ENCODE measurements around the gene CCDC88B.

CCDC88B gene, protein sequence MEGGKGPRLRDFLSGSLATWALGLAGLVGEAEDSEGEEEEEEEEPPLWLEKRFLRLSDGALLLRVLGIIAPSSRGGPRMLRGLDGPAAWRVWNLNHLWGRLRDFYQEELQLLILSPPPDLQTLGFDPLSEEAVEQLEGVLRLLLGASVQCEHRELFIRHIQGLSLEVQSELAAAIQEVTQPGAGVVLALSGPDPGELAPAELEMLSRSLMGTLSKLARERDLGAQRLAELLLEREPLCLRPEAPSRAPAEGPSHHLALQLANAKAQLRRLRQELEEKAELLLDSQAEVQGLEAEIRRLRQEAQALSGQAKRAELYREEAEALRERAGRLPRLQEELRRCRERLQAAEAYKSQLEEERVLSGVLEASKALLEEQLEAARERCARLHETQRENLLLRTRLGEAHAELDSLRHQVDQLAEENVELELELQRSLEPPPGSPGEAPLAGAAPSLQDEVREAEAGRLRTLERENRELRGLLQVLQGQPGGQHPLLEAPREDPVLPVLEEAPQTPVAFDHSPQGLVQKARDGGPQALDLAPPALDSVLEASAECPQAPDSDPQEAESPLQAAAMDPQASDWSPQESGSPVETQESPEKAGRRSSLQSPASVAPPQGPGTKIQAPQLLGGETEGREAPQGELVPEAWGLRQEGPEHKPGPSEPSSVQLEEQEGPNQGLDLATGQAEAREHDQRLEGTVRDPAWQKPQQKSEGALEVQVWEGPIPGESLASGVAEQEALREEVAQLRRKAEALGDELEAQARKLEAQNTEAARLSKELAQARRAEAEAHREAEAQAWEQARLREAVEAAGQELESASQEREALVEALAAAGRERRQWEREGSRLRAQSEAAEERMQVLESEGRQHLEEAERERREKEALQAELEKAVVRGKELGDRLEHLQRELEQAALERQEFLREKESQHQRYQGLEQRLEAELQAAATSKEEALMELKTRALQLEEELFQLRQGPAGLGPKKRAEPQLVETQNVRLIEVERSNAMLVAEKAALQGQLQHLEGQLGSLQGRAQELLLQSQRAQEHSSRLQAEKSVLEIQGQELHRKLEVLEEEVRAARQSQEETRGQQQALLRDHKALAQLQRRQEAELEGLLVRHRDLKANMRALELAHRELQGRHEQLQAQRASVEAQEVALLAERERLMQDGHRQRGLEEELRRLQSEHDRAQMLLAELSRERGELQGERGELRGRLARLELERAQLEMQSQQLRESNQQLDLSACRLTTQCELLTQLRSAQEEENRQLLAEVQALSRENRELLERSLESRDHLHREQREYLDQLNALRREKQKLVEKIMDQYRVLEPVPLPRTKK (N-terminal part only)

DNA sequence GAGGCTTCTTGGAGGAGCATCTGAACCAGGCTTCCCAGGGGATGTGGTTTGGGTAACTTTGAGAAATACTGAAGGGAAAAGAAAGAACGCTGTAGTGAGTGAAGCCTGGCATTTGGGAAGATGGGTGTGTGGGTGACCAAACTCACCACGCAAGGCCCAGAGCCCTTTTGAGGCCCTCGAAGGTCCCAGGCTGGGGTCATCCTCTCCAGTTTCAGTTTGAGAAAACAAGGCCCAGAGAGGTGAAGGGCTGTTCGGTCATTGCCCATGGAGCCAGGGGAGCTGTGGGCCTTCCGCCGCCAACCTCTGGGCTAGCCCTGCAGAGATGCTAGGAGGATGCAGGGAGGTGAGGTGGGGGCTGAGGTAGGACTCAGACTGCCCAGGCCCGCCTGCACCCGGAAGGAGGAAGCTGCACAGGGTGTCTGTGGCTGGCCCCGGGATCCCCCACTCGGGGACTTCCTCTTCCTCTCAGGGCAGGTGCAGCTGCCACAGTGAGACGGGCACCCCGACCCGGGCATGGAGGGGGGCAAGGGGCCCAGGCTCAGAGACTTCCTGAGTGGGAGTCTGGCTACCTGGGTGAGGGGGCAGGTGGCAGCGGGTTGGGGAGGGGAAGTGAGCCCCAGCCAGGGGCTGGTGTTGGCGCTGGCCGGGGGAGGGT, at the start of gene CCDC88B:
Gene CCDC88B (plus strand): TSS at position 451 of the 655 bp plus-strand sequence. CDS start 63 bp downstream, at position 514.
- Histone ChIP-seq H3K9me3 (ENCODE audit: insufficient read depth, low read length) (no peaks in the 10 kb centered on the region), H3K36me3 (ENCODE audit: insufficient read depth, insufficient read length, low read length) (no peaks in the 10 kb centered on the region), H3K27me3 (ENCODE audit: insufficient read depth, insufficient read length) (peaks cover 7% of the 10 kb centered on the region), H3K4me1 (ENCODE audit: insufficient read depth, insufficient read length) (peaks cover 23% of the 10 kb centered on the region), H3K4me3 (ENCODE audit: insufficient read length, low read depth) (peak within 1 kb of the TSS; percentile 34), H3K9ac (ENCODE audit: insufficient read length, low read depth) (peak within 1 kb of the TSS; percentile 50)
- TF ChIP-seq YY1 (IDR thresholded peaks at IDR 0.05; ENCODE audit: insufficient read depth, insufficient read length): no peak
- no peak for TF ChIP-seq SUZ12 (IDR thresholded peaks at IDR 0.05; ENCODE audit: extremely low read depth, insufficient read depth, insufficient read length)
- no peak for TF ChIP-seq ZNF274 (IDR thresholded peaks at IDR 0.05; ENCODE audit: low read depth, low read length)
- no peak for DNase-seq (ENCODE audit: low read depth, low spot score)

DNA sequence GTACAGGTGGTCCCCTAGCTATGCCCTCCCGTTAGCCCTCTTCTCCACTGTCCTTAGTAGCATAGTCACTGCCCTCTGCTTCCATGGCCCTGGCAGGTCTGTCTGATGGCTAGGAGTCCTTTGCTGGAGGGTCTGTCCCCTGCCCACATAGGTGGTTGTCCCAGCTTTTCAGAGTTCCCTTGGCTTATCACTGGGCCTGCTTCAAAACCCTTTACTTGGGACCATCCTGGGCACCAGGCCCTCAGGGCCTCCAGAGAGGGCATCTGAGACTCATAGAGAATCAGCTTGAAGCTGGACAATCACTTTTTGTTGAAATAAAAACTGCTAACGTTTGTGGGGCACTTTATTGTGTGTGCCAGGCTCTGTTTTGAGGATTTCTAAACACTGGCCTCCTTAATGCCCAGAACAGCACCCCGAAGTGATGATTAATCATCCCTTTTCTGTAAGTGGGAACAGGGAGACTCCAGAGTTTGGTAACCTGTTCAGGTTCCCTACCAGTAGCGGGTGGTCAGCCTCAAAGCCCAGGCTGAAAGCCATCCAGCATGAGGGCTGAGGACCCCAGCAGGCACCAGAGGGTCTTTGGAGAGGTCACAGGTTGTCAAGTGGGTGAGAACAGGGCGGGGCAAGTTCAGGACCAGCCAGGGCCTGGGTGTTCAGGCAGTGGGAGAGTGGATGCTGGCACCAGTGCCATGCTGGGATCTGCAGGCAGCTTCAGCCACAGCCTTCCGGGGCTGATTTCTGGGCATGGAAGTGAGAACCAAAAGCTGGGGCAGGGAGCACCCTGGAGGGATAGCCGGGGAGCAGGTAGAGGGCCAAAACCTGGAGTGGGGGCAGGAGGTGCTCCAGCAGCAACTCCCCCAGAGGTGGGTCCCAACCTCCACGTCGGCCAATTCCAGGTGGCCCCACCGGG, 49.4 kb upstream of the CCDC88B start:
- no peak for DNase-seq (ENCODE audit: low read depth, low spot score)
- peak overlapping the region; percentile 26 for H3K9ac ChIP-seq (ENCODE audit: insufficient read length, low read depth)
- H3K36me3 ChIP-seq (ENCODE audit: insufficient read depth, insufficient read length, low read length): peaks cover 13% of the 10 kb centered on the region
- peaks cover 8% of the 10 kb centered on the region for H3K4me1 ChIP-seq (ENCODE audit: insufficient read depth, insufficient read length)
- no peak for TF ChIP-seq YY1 (IDR thresholded peaks at IDR 0.05; ENCODE audit: insufficient read depth, insufficient read length)
- no peak for TF ChIP-seq SUZ12 (IDR thresholded peaks at IDR 0.05; ENCODE audit: extremely low read depth, insufficient read depth, insufficient read length)
- TF ChIP-seq ZNF274 (IDR thresholded peaks at IDR 0.05; ENCODE audit: low read depth, low read length): no peak
- no peaks in the 10 kb centered on the region for H3K9me3 ChIP-seq (ENCODE audit: insufficient read depth, low read length)
- H3K4me3 ChIP-seq (ENCODE audit: insufficient read length, low read depth): no peak overlapping the region
- peaks cover 66% of the 10 kb centered on the region for H3K27me3 ChIP-seq (ENCODE audit: insufficient read depth, insufficient read length)

DNA sequence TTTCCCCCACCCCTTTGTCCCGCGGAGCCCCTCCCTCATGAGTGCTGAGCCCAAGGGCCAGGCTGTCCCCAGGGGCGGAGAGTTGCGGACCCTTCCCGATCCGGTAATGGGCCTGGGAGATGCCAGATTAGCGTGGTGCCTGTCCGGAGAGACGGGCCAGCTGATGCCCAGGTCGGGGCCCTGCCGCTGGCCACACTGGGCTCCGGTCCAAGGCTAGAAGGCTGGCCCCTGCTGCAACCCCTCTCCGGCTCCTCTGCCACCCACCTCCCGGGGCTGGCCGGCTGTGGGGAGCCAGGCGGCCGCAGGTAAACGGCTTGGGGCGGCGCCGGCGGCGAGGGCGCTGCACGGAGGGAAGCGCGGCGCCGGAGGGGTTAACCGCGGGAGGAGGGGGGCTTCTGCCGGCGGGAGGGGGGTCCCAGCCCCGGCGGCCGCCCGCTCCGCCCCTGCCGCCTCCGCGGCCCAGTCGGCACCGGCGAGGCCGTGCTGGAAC, 48.7 kb upstream of the CCDC88B start, which contains the start of gene KCNK4:
Gene KCNK4 (plus strand): TSS at position 41 of the 490 bp plus-strand sequence. CDS start 1,717 bp downstream, outside the sequence.
- no peak for DNase-seq (ENCODE audit: low read depth, low spot score)
- peak; percentile 88 for TF ChIP-seq SUZ12 (IDR thresholded peaks at IDR 0.05; ENCODE audit: extremely low read depth, insufficient read depth, insufficient read length)
- no peak for TF ChIP-seq YY1 (IDR thresholded peaks at IDR 0.05; ENCODE audit: insufficient read depth, insufficient read length)
- H3K4me3 ChIP-seq (ENCODE audit: insufficient read length, low read depth): peak within 1 kb of the TSS; percentile 65
- peaks cover 13% of the 10 kb centered on the region for H3K36me3 ChIP-seq (ENCODE audit: insufficient read depth, insufficient read length, low read length)
- H3K4me1 ChIP-seq (ENCODE audit: insufficient read depth, insufficient read length): peaks cover 8% of the 10 kb centered on the region
- H3K9me3 ChIP-seq (ENCODE audit: insufficient read depth, low read length): no peaks in the 10 kb centered on the region
- peak within 1 kb of the TSS; percentile 71 for H3K9ac ChIP-seq (ENCODE audit: insufficient read length, low read depth)
- peaks cover 73% of the 10 kb centered on the region for H3K27me3 ChIP-seq (ENCODE audit: insufficient read depth, insufficient read length)

DNA sequence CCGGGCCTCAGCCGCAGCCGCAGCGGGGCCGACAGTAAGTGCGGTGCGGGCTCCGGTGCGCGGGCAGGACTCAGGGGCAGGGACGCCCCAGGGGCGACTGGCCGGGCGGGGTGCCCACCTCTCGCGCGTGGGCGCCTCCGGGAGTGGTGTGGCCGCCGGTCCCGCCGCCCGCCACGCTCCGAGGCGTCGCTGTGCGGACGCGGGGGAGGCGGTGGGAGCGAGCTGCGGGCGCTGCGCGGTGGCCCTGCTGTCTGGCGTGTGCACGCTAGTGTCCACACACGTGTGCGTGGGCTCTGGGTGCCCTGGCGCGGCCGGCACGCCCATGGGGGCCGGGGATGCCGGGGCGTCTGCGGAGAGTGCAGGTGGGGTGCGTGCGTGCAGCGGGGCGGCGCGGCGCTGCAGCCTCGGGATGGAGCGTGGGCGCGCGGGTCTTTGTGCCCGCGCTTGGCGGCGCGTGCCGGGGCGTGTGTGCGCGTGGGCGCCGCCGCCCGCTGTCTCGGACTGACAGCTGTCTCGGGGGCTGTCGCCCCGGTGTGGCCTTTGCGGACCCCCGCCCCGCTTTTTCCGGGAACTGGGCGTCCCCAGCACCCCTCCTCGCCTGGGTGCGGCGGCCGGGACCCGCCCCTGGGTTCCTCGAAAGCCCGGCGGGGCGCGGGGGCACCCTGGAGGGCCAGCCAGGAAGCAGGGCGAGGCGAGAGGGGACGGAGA, 48.1 kb upstream of the CCDC88B start:
- Histone ChIP-seq H3K27me3 (ENCODE audit: insufficient read depth, insufficient read length) (peaks cover 79% of the 10 kb centered on the region), H3K36me3 (ENCODE audit: insufficient read depth, insufficient read length, low read length) (peaks cover 13% of the 10 kb centered on the region), H3K9ac (ENCODE audit: insufficient read length, low read depth) (peak overlapping the region; percentile 71), H3K4me1 (ENCODE audit: insufficient read depth, insufficient read length) (peaks cover 8% of the 10 kb centered on the region), H3K4me3 (ENCODE audit: insufficient read length, low read depth) (peak overlapping the region; percentile 65), H3K9me3 (ENCODE audit: insufficient read depth, low read length) (no peaks in the 10 kb centered on the region)
- TF ChIP-seq SUZ12 (IDR thresholded peaks at IDR 0.05; ENCODE audit: extremely low read depth, insufficient read depth, insufficient read length) (peak; percentile 94), YY1 (IDR thresholded peaks at IDR 0.05; ENCODE audit: insufficient read depth, insufficient read length) (no peak), ZNF274 (IDR thresholded peaks at IDR 0.05; ENCODE audit: low read depth, low read length) (no peak)
- DNase-seq (ENCODE audit: low read depth, low spot score): no peak

DNA sequence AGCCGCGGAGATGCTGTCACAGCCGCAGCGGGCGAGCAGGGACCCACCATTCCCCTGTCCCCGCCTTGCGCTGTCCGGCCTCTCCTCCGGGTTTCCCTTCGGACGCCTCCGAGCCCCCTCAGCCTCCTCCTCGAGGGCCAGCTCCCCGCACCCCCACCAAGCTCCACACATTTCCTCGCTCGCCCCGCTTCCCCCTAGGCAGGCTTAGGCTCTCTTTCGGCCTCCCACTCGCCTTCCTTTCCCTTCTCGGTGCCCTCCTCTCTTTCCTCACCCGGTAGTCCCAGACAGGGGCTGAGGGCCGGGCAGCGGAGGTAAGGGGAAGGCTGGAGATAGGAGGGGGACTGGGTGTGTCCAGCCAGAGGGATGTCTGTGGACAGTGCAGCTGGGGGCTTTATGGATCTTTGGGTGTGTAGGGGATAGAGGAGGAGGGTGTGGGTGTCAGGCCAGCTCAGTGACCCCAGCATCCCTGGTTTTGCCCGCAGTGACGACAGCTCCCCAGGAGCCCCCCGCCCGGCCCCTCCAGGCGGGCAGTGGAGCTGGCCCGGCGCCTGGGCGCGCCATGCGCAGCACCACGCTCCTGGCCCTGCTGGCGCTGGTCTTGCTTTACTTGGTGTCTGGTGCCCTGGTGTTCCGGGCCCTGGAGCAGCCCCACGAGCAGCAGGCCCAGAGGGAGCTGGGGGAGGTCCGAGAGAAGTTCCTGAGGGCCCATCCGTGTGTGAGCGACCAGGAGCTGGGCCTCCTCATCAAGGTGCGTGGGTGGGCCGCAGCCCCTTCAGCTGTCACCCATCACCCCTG, 47.3 kb upstream of the CCDC88B start:
- Histone ChIP-seq H3K9me3 (ENCODE audit: insufficient read depth, low read length) (no peaks in the 10 kb centered on the region), H3K9ac (ENCODE audit: insufficient read length, low read depth) (peak overlapping the region; percentile 71), H3K27me3 (ENCODE audit: insufficient read depth, insufficient read length) (peaks cover 87% of the 10 kb centered on the region), H3K4me3 (ENCODE audit: insufficient read length, low read depth) (peak overlapping the region; percentile 65), H3K36me3 (ENCODE audit: insufficient read depth, insufficient read length, low read length) (peaks cover 10% of the 10 kb centered on the region), H3K4me1 (ENCODE audit: insufficient read depth, insufficient read length) (peaks cover 8% of the 10 kb centered on the region)
- no peak for DNase-seq (ENCODE audit: low read depth, low spot score)
- TF ChIP-seq ZNF274 (IDR thresholded peaks at IDR 0.05; ENCODE audit: low read depth, low read length): no peak
- no peak for TF ChIP-seq YY1 (IDR thresholded peaks at IDR 0.05; ENCODE audit: insufficient read depth, insufficient read length)
- TF ChIP-seq SUZ12 (IDR thresholded peaks at IDR 0.05; ENCODE audit: extremely low read depth, insufficient read depth, insufficient read length): no peak
